OCI-LY3 (cell line): Measurements from ENCODE around the gene RNH1.

Experiments used
- H2AFZ ChIP-seq: fragments of 200-600, 300-600 bp; shearing (Covaris generic); 2 replicates; pipeline ENCODE4 v1.6.0; 2014; ENCODE audit warnings: antibody characterized with exemption, low read depth, low read length
- H3K27ac ChIP-seq: fragments of 200-600, 300-600 bp; sonication (generic); 2 replicates; pipeline ENCODE4 v1.5.1; 2014; ENCODE audit warnings: mild to moderate bottlenecking, low read length, moderate library complexity, mixed read lengths
- H3K27me3 ChIP-seq: fragments of 200-600, 300-600 bp; sonication (generic); 2 replicates; pipeline ENCODE4 v1.6.1; 2014; ENCODE audit warnings: low read depth, low read length, mixed read lengths
- H3K36me3 ChIP-seq: fragments of 200-600, 300-600 bp; sonication (generic); replicated peaks from 2 replicates; pipeline ENCODE3; 2014; ENCODE audit warnings: low read depth, low read length, mixed read lengths
- H3K4me1 ChIP-seq: fragments of 300-600, 200-600 bp; sonication (generic); 2 replicates; pipeline ENCODE4 v1.6.1; 2014; ENCODE audit warnings: low read length, mixed read lengths
- H3K4me2 ChIP-seq: fragments of 200-600, 300-600 bp; sonication (generic); 2 replicates; pipeline ENCODE4 v1.6.1; 2014; ENCODE audit warnings: low read length, mixed read lengths
- H3K4me3 ChIP-seq: fragments of 300-600, 200-600 bp; sonication (generic); 2 replicates; pipeline ENCODE4 v1.5.1; 2014; ENCODE audit warnings: antibody characterized with exemption, mild to moderate bottlenecking, low read length, moderate library complexity
- H3K79me2 ChIP-seq: fragments of 300-600, 200-600 bp; shearing (Covaris generic); 2 replicates; pipeline ENCODE4 v1.6.1; 2014; ENCODE audit warnings: mild to moderate bottlenecking, low read length, mixed read lengths
- H3K9ac ChIP-seq: fragments of 300-600, 200-600 bp; shearing (Covaris generic); 2 replicates; pipeline ENCODE4 v1.6.0; 2014; ENCODE audit warnings: mild to moderate bottlenecking, low read length, moderate library complexity
- H3K9me3 ChIP-seq: fragments of 200-600, 300-600 bp; shearing (Covaris generic); 2 replicates; pipeline ENCODE4 v1.6.1; 2014; ENCODE audit warnings: low read length, mixed read lengths; ENCODE audit not compliant: insufficient read depth
- H4K20me1 ChIP-seq: fragments of 200-600, 300-600 bp; sonication (generic); 2 replicates; pipeline ENCODE4 v1.6.1; 2016; ENCODE audit warnings: low read length, mixed read lengths; ENCODE audit not compliant: insufficient read depth
- EZH2phosphoT487 ChIP-seq: fragments of 200-600 bp; shearing (Covaris generic); IDR thresholded peaks from 2 replicates; pipeline ENCODE4 v1.6.1; 2018; ENCODE audit warnings: antibody characterized with exemption, mixed run types, low read depth
- TF ChIP-seq, protein P1 (sequence below): fragments of 200-600, 300-600 bp; sonication (generic); IDR thresholded peaks from 2 replicates; pipeline ENCODE4 v1.5.1; 2014; ENCODE audit warnings: antibody characterized with exemption, low read length, low read depth

Gene RNH1

DNA sequence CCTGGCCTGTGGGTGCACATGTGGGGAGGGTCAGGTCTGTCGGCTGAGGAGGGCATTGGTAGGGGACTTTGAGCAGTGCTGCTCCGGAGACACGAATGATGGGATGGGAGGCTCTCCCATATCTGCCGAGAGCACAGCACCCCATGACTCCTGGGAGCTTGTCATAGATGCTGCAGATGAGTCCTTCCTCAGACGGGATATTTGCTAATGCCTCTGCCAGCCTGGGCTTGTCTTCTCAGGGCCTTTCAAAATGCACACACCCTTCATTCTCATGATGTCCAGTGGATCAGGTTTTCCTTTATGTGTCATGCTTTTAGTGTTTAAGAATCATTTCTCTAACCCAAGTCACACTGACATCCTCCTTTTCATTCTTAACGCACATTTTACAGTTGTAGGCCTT, 8.1 kb upstream of the RNH1 start:
- TF ChIP-seq, protein P1, sequence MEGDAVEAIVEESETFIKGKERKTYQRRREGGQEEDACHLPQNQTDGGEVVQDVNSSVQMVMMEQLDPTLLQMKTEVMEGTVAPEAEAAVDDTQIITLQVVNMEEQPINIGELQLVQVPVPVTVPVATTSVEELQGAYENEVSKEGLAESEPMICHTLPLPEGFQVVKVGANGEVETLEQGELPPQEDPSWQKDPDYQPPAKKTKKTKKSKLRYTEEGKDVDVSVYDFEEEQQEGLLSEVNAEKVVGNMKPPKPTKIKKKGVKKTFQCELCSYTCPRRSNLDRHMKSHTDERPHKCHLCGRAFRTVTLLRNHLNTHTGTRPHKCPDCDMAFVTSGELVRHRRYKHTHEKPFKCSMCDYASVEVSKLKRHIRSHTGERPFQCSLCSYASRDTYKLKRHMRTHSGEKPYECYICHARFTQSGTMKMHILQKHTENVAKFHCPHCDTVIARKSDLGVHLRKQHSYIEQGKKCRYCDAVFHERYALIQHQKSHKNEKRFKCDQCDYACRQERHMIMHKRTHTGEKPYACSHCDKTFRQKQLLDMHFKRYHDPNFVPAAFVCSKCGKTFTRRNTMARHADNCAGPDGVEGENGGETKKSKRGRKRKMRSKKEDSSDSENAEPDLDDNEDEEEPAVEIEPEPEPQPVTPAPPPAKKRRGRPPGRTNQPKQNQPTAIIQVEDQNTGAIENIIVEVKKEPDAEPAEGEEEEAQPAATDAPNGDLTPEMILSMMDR: no peak
- no peak for TF ChIP-seq EZH2phosphoT487
- Histone ChIP-seq H3K4me1 (no peaks in the 10 kb centered on the region), H4K20me1 (no peaks in the 10 kb centered on the region), H3K36me3 (peaks cover 10% of the 10 kb centered on the region), H3K4me3 (no peak overlapping the region), H3K27ac (no peak overlapping the region), H3K27me3 (no peaks in the 10 kb centered on the region), H3K9me3 (no peaks in the 10 kb centered on the region), H3K79me2 (no peaks in the 10 kb centered on the region), H3K9ac (no peak overlapping the region), H2AFZ (no peak overlapping the region), H3K4me2 (no peak overlapping the region)

- H3K4me3 ChIP-seq: no peak overlapping the region
- no peak overlapping the region for H3K9ac ChIP-seq
- no peaks in the 10 kb centered on the region for H3K79me2 ChIP-seq
- H3K4me1 ChIP-seq: no peaks in the 10 kb centered on the region
- peaks cover 13% of the 10 kb centered on the region for H3K36me3 ChIP-seq
- no peaks in the 10 kb centered on the region for H3K27me3 ChIP-seq
- TF ChIP-seq, protein P1: no peak
- TF ChIP-seq EZH2phosphoT487: no peak
- no peaks in the 10 kb centered on the region for H3K9me3 ChIP-seq
- no peak overlapping the region for H2AFZ ChIP-seq
- no peak overlapping the region for H3K27ac ChIP-seq
- H3K4me2 ChIP-seq: no peak overlapping the region
- H4K20me1 ChIP-seq: no peaks in the 10 kb centered on the region
Observed at GRCh38 chr11:514606-515005, 7.6 kb upstream of the RNH1 start.

DNA sequence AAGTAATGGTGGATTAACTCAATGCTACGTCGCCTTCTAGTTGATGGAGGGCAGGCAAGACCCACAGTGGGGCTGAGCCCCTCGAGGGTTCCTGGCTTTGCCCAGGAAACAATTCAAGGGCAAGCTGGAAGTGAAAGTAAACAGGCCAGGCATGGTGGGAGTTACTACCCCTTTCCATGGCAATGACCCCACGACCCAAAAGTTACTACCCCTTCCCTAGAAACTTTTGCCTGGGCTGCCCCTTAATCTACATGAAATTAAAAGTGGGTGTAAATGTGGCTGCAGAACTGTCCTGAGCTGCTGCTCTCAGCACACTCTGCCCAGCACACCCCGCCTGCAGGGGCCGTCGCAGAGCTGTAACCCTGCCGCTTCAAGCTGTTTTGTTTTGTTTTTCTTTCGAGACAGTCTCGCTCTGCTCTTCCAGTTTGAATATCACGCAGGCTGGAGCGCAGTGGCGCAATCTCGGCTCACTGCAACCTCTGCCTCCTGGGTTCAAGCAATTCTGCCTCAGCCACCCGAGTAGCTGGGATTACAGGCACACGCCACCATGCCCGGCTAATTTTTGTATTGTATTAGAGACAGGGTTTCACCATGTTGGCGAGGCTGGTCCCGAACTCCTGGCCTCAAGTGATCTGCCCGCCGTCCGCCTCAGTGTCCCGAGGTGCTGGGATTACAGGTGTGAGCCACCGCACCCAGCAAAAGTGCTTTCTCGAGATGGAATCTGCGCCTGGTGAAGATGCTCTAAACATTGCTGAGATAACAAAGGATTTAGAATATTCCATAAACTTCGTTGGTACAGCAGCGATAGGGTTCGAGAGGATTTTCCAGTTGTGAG, 5.9 kb upstream of the RNH1 start:
- no peaks in the 10 kb centered on the region for H4K20me1 ChIP-seq
- no peak overlapping the region for H3K27ac ChIP-seq
- no peak overlapping the region for H2AFZ ChIP-seq
- no peaks in the 10 kb centered on the region for H3K4me1 ChIP-seq
- H3K9me3 ChIP-seq: no peaks in the 10 kb centered on the region
- no peak overlapping the region for H3K9ac ChIP-seq
- no peak for TF ChIP-seq EZH2phosphoT487
- TF ChIP-seq, protein P1: no peak
- 0 out of 2 replicates have a peak, but pooled peaks cover 2% of the 10 kb centered on the region for H3K79me2 ChIP-seq
- H3K27me3 ChIP-seq: no peaks in the 10 kb centered on the region
- H3K4me3 ChIP-seq: no peak overlapping the region
- peaks cover 16% of the 10 kb centered on the region for H3K36me3 ChIP-seq
- no peak overlapping the region for H3K4me2 ChIP-seq

DNA sequence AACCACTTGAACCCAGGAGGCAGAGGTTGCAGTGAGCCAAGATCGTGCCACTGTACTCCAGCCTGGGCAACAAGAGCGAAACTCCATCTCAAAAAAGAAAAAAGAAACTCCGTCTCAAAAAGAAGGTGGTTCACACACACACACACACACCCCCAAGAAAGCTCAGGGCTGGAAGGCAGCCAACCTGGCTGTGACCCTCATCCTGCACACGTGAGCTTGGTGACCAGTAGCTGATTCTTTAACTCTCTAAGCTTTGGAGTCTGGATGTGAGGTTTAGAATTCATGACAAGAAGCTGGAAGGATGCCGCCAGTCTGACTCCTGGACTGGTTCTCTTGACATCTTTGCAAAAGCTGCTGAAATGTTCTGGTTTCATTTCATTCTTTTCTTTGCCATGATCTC, 1.9 kb upstream of the RNH1 start:
- no peak overlapping the region for H3K9ac ChIP-seq
- peaks cover 22% of the 10 kb centered on the region for H3K4me1 ChIP-seq

More for the DNA sequence above, 1.9 kb upstream of the RNH1 start:
- Histone ChIP-seq H2AFZ (no peak overlapping the region), H3K4me2 (no peak overlapping the region), H4K20me1 (no peaks in the 10 kb centered on the region), H3K36me3 (peaks cover 19% of the 10 kb centered on the region), H3K27ac (no peak overlapping the region), H3K4me3 (no peak overlapping the region), H3K9me3 (no peaks in the 10 kb centered on the region), H3K27me3 (no peaks in the 10 kb centered on the region), H3K79me2 (peaks cover 35% of the 10 kb centered on the region)
- TF ChIP-seq, protein P1: no peak
- TF ChIP-seq EZH2phosphoT487: no peak
